Sciatic nerve (tissue), 2 donors: ENCODE results near the gene RAX2. TPM values are rescaled to one million over a fixed set of nuclear protein-coding genes. Genes with fewer than 3 reads are reported as not detected.
"Not testable (repeated sequence)": the region's sequence is repeated elsewhere in the genome, so short reads cannot be mapped to it uniquely, and the experiment has no call there.

Experiments
- ATAC-seq: fragments of 200-7000 bp; cut with Tn5 transposase; one replicate; pipeline ENCODE4 v1.9.1; 2020; ENCODE audit warnings: mild to moderate bottlenecking, moderate library complexity
- DNase-seq: peaks from one replicate; pipeline ENCODE4 v3.0.0-alpha.2; 2020; ENCODE audit warnings: low spot score
- intact Hi-C: fragments of 100-400 bp; cut with DNase I; formaldehyde crosslinking; loops from one replicate; pipeline ENCODE4 v1.14.2; 2022
- total RNA-seq: library from RNA; stranded (reverse); fragmentation: NEBNext Ultra II Directional; extraction: Animal tissue kit (Norgen Biotek cat#: 25700); gene quantifications from one replicate; pipeline ENCODE4 v1.2.1, GENCODE V29; 2021
- donor health status: DM: no; HTN: no; CAD: no.
- donor health status: DM: no; HTN: no; CAD: no.

Gene RAX2
- not detected for total RNA-seq

- intact Hi-C loops: no loop called here
- DNase-seq (no peak), ATAC-seq (no peak)
Observed at GRCh38 chr19:3771906-3772455, at the start of gene RAX2. Gene RAX2 (minus strand): TSS chr19:3772228. CDS start chr19:3771742, 486 bp downstream.

GRCh38 chr19:3821156-3821555 lies 49.1 kb upstream of the RAX2 start:
- ATAC-seq: no peak
- no peak for DNase-seq
- intact Hi-C loops: no loop called here

- ATAC-seq: no peak
- no peak for DNase-seq
- intact Hi-C loops: no loop called here
Observed at GRCh38 chr19:3819989-3820388, 48.0 kb upstream of the RAX2 start.

- DNase-seq (no peak), ATAC-seq (no peak)
- intact Hi-C loops: no loop called here
Observed at GRCh38 chr19:3818918-3819317, 46.9 kb upstream of the RAX2 start.

- intact Hi-C loops: no loop called here
- no peak for DNase-seq
- ATAC-seq: no peak
Observed at GRCh38 chr19:3818466-3818865, 46.4 kb upstream of the RAX2 start.

- intact Hi-C loops: no loop called here
- DNase-seq: no peak
- no peak for ATAC-seq
Observed at GRCh38 chr19:3817761-3818160, 45.7 kb upstream of the RAX2 start.

GRCh38 chr19:3816566-3817218 lies 44.7 kb upstream of the RAX2 start:
- intact Hi-C loops: no loop called here
- ATAC-seq (no peak), DNase-seq (no peak)

GRCh38 chr19:3816148-3816547 lies 44.1 kb upstream of the RAX2 start:
- intact Hi-C loops, ATAC-seq: not testable (repeated sequence)

GRCh38 chr19:3814648-3815047 lies 42.6 kb upstream of the RAX2 start:
- ATAC-seq: no peak
- no peak for DNase-seq
- intact Hi-C loops: no loop called here

More at GRCh38 chr19:3816148-3816547, 44.1 kb upstream of the RAX2 start:
- DNase-seq: not testable (repeated sequence)

- DNase-seq (no peak), ATAC-seq (no peak)
- intact Hi-C loops: no loop called here
Observed at GRCh38 chr19:3813473-3814392, 41.7 kb upstream of the RAX2 start.

GRCh38 chr19:3810708-3811355 lies 38.8 kb upstream of the RAX2 start:
- ATAC-seq (peak; percentile 25), DNase-seq (no peak)
- intact Hi-C loops: no loop called here

GRCh38 chr19:3809881-3810707 lies 38.1 kb upstream of the RAX2 start:
- no peak for DNase-seq
- no peak for ATAC-seq
- intact Hi-C loops: no loop called here

GRCh38 chr19:3808420-3809143 lies 36.6 kb upstream of the RAX2 start:
- ATAC-seq: no peak
- DNase-seq: no peak
- intact Hi-C loops: no loop called here

- intact Hi-C loops: no loop called here
- no peak for DNase-seq
- ATAC-seq: no peak
Observed at GRCh38 chr19:3807574-3808354, 35.7 kb upstream of the RAX2 start.

- no peak for DNase-seq
- intact Hi-C loops: no loop called here
- ATAC-seq: no peak
Observed at GRCh38 chr19:3807131-3807480, 35.1 kb upstream of the RAX2 start.

- no peak for ATAC-seq
- intact Hi-C loops: no loop called here
- no peak for DNase-seq
Observed at GRCh38 chr19:3805859-3806258, 33.8 kb upstream of the RAX2 start.

GRCh38 chr19:3804429-3804828 lies 32.4 kb upstream of the RAX2 start:
- ATAC-seq (no peak), DNase-seq (no peak)
- intact Hi-C loops: no loop called here
